HUDEP-2 (cell line): ENCODE data around the gene CCDC8.
"Not testable (repeated sequence)": the region's sequence is repeated elsewhere in the genome, so short reads cannot be mapped to it uniquely, and the experiment has no call there.

Experiments
- DNase-seq, 76 experiments: peaks; one replicate each; lab custom pipeline; 2025; ENCODE audit not compliant: unreplicated experiment in 76 of 76; lab: John Stamatoyannopoulos, UW

The CCDC8 gene

GRCh38 chr19:46413262-46414031, at the start of gene CCDC8:
TSS of gene CCDC8 (minus strand) at chr19:46413564. CDS start at chr19:46412810, 754 bp downstream.
- no peak for DNase-seq

- DNase-seq = no peak
Measured at GRCh38 chr19:46461537-46461936, 48.2 kb upstream of the CCDC8 start.

GRCh38 chr19:46460981-46461380, 47.6 kb upstream of the CCDC8 start:
- DNase-seq = no peak

- no peak for DNase-seq
Measured at GRCh38 chr19:46460055-46460454, 46.7 kb upstream of the CCDC8 start.

- DNase-seq = no peak
Measured at GRCh38 chr19:46456930-46457329, 43.6 kb upstream of the CCDC8 start.

GRCh38 chr19:46454244-46454643, 40.9 kb upstream of the CCDC8 start:
- no peak for DNase-seq

GRCh38 chr19:46453661-46454060, 40.3 kb upstream of the CCDC8 start:
- DNase-seq = no peak

GRCh38 chr19:46452186-46452585, 38.8 kb upstream of the CCDC8 start:
- no peak for DNase-seq

GRCh38 chr19:46451352-46451751, 38.0 kb upstream of the CCDC8 start:
- no peak for DNase-seq

- no peak for DNase-seq
Measured at GRCh38 chr19:46450737-46451136, 37.4 kb upstream of the CCDC8 start.

GRCh38 chr19:46449228-46449627, 35.9 kb upstream of the CCDC8 start:
- no peak for DNase-seq

GRCh38 chr19:46448601-46449000, 35.2 kb upstream of the CCDC8 start:
- no peak for DNase-seq

- no peak for DNase-seq
Measured at GRCh38 chr19:46447824-46448223, 34.5 kb upstream of the CCDC8 start.

- no peak for DNase-seq
Measured at GRCh38 chr19:46447006-46447405, 33.6 kb upstream of the CCDC8 start.

GRCh38 chr19:46446021-46446420, 32.7 kb upstream of the CCDC8 start:
- DNase-seq = no peak

GRCh38 chr19:46442808-46443450, 29.6 kb upstream of the CCDC8 start:
- DNase-seq = no peak

GRCh38 chr19:46441866-46442265, 28.5 kb upstream of the CCDC8 start:
- no peak for DNase-seq

- DNase-seq = not testable (repeated sequence)
Measured at GRCh38 chr19:46435689-46436088, 22.3 kb upstream of the CCDC8 start.

- DNase-seq = no peak
Measured at GRCh38 chr19:46435009-46435408, 21.6 kb upstream of the CCDC8 start.

GRCh38 chr19:46433470-46433869, 20.1 kb upstream of the CCDC8 start:
- not testable (repeated sequence) for DNase-seq

GRCh38 chr19:46431824-46432223, 18.5 kb upstream of the CCDC8 start:
- DNase-seq = no peak

- no peak for DNase-seq
Measured at GRCh38 chr19:46429999-46430398, 16.6 kb upstream of the CCDC8 start.
